ENCODE results near the gene NR3C1. TPM values are rescaled to one million over a fixed set of nuclear protein-coding genes. Genes with fewer than 3 reads are reported as not detected.
A peak's percentile ranks its signal among the peaks of the same experiment; 100 is the strongest.

The NR3C1 gene
- total and polyA plus RNA-seq, 2 donors, result 47.7 to 62.3 TPM

DNA sequence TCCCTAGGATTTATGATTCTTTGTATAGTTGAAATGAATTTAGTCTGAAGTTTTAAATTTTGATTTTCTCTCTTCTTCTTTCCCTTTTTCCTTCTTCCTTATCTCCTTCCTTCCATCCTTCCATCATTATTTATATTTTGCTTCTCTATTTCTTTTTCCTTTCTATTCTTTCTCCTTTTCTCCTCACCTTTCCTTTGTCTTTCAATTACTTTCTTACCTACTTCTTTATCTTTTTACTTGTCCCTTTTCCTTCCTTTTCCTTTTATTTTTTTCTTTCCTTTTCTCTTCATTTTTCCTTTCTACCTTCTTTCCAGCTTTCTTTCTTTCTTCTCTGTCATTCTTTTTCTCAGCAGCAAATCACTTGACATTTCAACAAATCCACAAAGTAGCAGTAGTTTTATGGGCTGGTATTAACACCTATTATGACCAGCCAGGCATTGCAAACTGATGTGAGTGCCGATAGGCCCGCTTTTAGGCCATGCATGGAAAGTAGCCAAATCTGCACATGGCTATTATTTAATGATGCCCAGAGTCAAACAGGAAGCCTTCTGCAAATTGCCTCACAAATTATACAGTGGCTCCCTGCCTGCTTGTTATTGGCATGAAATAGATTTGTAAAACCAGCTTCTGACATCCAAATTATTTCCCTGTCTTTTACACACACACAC is 37.1 kb upstream of the NR3C1 start:
- WGBS, result over 99% methylated on average over 2 of the region's 2 CpGs
- H3K36me3 ChIP-seq (ENCODE audit: control insufficient read depth in 2 of 2, insufficient read depth in 2 of 2, low read length in 1 of 2), result no peaks in the 10 kb centered on the region
- H3K27me3 ChIP-seq (ENCODE audit: control insufficient read depth in 2 of 2, insufficient read depth in 1 of 2, low read length in 1 of 2), result no peaks in the 10 kb centered on the region
- H3K4me1 ChIP-seq (ENCODE audit: control insufficient read depth in 2 of 2, insufficient read depth in 2 of 2, low read length in 2 of 2), result no peaks in the 10 kb centered on the region
- no peak overlapping the region for H3K4me3 ChIP-seq (ENCODE audit: low read length in 2 of 2)
- DNase-seq (ENCODE audit: low read depth in 6 of 9, low spot score in 9 of 9), result no peak
- H3K27ac ChIP-seq (ENCODE audit: low read depth in 1 of 2, low read length in 1 of 2), result no peak overlapping the region
- no peaks in the 10 kb centered on the region for H3K9me3 ChIP-seq (ENCODE audit: control insufficient read depth in 2 of 2, insufficient read depth in 1 of 2, low read length in 1 of 2)

DNA sequence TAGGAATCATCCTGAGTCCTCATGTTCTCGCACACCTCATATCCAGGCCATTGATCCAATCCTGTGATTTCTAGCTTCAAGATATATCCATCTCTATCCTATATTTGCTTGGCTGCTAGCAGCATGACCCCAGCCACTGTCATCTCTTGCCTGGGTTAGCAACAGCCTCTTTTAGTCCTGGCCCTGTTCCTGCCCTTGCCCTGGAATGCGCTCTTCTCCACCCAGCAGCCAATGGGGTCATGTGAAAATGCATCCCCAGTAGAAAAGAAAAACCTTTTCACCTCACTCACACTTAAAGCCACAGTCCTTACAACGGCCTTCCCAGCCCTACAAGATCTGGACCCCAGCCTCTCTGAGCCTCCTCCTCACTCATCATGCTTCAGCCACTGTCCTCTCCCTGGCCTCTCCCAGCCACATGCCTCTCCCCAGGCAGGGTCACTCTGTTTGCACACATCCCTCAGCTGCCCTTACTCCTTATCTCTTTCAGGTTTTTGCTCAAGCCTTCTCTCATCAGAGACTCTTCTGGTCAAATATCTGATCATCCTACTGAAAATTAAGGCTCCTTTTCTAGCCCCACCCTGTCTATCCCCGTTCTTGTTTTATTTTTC is 34.3 kb upstream of the NR3C1 start:
- H3K4me1 ChIP-seq (ENCODE audit: control insufficient read depth in 2 of 2, insufficient read depth in 2 of 2, low read length in 2 of 2), result peaks cover 5 to 16% of the 10 kb centered on the region in 2 donors
- H3K9me3 ChIP-seq (ENCODE audit: control insufficient read depth in 2 of 2, insufficient read depth in 1 of 2, low read length in 1 of 2), result no peaks in the 10 kb centered on the region
- H3K4me3 ChIP-seq (ENCODE audit: low read length in 2 of 2), result no peak overlapping the region
- 98% methylated on average over 4 of the region's 4 CpGs for WGBS
- H3K36me3 ChIP-seq (ENCODE audit: control insufficient read depth in 2 of 2, insufficient read depth in 2 of 2, low read length in 1 of 2), result no peaks in the 10 kb centered on the region
- H3K27ac ChIP-seq (ENCODE audit: low read depth in 1 of 2, low read length in 1 of 2), result no peak overlapping the region
- DNase-seq (ENCODE audit: low read depth in 6 of 9, low spot score in 9 of 9), result no peak
- no peaks in the 10 kb centered on the region for H3K27me3 ChIP-seq (ENCODE audit: control insufficient read depth in 2 of 2, insufficient read depth in 1 of 2, low read length in 1 of 2)

DNA sequence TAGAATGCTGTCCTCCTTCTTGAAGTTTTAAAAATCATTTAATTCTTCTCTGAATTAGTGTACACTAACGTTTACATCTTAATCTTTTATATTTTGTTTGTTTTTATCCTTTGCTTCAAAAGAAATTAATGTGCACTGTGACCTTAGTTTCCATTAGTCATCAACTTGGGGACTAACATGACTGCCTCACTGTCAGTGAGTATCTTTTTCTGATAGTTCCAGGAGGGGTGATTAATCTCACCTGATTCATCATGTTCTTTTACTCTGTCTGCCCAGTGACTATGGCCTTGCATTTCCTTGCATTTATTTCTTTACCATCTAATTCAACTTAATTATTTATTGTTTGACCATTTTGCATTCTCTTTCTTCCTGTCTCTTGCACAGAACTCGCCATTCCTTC is 33.4 kb upstream of the NR3C1 start:
- Histone ChIP-seq H3K27me3 (ENCODE audit: control insufficient read depth in 2 of 2, insufficient read depth in 1 of 2, low read length in 1 of 2) (no peaks in the 10 kb centered on the region), H3K9me3 (ENCODE audit: control insufficient read depth in 2 of 2, insufficient read depth in 1 of 2, low read length in 1 of 2) (no peaks in the 10 kb centered on the region), H3K27ac (ENCODE audit: low read depth in 1 of 2, low read length in 1 of 2) (no peak overlapping the region), H3K4me3 (ENCODE audit: low read length in 2 of 2) (no peak overlapping the region), H3K4me1 (ENCODE audit: control insufficient read depth in 2 of 2, insufficient read depth in 2 of 2, low read length in 2 of 2) (peaks cover 5 to 24% of the 10 kb centered on the region in 2 donors), H3K36me3 (ENCODE audit: control insufficient read depth in 2 of 2, insufficient read depth in 2 of 2, low read length in 1 of 2) (no peaks in the 10 kb centered on the region)
- WGBS, result 93% methylated on average over 2 of the region's 2 CpGs
- no peak for DNase-seq (ENCODE audit: low read depth in 6 of 9, low spot score in 9 of 9)

DNA sequence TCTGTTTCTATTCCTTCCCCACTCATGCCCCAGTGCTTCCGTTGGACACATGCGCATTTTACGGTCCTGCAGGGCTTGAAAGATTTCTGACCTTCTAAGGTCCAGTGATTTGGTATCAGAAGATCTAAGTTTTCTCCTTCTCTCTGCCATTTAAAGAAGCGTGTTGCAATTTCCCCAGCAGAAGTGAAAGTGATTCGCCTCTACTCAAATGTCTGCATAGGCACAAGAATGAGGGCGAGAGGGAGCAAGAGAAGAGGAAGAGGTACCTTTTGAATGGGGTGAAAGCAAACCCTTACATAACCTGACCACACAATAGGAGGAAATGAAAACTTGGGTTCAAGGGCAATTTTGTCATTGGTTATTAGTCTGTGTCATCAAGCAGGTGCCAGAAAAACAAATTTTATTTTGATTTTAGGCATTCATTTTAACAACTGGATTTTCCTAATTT is 31.7 kb upstream of the NR3C1 start:
- Histone ChIP-seq H3K4me3 (ENCODE audit: low read length in 2 of 2) (peak overlapping the region; percentile 47 to 58), H3K9me3 (ENCODE audit: control insufficient read depth in 2 of 2, insufficient read depth in 1 of 2, low read length in 1 of 2) (no peaks in the 10 kb centered on the region), H3K36me3 (ENCODE audit: control insufficient read depth in 2 of 2, insufficient read depth in 2 of 2, low read length in 1 of 2) (no peaks in the 10 kb centered on the region), H3K27me3 (ENCODE audit: control insufficient read depth in 2 of 2, insufficient read depth in 1 of 2, low read length in 1 of 2) (no peaks in the 10 kb centered on the region), H3K4me1 (ENCODE audit: control insufficient read depth in 2 of 2, insufficient read depth in 2 of 2, low read length in 2 of 2) (peaks cover 5 to 28% of the 10 kb centered on the region in 2 donors), H3K27ac (ENCODE audit: low read depth in 1 of 2, low read length in 1 of 2) (peak overlapping the region; percentile 72 to 84)
- DNase-seq (ENCODE audit: low read depth in 6 of 9, low spot score in 9 of 9), result peak; percentile 34 to 86 (median 59)
- WGBS, result 1% methylated on average over 6 of the region's 6 CpGs

DNA sequence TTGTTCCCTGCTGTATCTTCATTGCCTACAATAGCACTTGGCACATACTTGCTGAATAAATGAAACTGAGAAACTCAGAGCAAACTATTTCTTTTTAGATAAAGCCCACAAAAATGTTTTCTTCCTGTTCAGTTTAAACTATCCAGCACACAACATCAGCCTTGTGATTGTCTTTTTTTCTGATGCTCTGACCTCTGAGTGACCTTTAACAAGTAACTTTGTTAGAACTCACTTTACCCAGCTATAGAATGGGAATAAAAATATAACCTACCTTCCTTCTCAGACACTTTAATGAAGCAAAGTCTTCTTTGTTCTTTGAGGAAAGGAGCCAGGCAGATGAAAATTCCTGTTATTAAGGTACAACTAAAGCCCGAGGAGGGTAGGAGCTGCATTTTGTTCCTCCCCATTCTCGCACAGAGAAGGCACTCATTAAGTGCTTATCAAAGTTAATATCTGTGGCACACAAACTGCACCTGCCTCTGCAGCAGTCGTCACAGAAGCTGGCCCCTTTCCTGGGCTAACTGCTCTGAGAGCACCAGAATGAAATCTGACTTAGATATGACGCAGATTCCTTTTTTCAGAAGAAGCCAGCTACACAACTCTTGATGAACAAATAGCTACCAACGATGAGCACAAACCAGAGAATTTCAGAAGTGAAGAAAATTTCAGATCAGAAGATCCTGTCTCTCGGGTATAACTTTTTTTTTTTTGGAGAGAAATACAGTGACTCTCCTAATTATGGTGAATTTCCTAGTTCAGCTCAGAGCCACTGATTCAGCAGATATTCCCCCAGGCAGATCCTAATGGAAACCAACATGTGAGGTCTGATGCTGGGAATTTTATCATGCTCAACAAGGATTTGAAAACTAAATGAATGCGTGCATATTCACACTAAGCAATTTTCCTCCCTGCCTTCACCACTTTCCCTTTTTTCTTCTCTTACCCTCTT is 31.0 kb upstream of the NR3C1 start:
- WGBS, result 3% methylated on average over 7 of the region's 7 CpGs
- peak overlapping the region; percentile 47 to 58 for H3K4me3 ChIP-seq (ENCODE audit: low read length in 2 of 2)
- H3K27me3 ChIP-seq (ENCODE audit: control insufficient read depth in 2 of 2, insufficient read depth in 1 of 2, low read length in 1 of 2), result no peaks in the 10 kb centered on the region
- no peaks in the 10 kb centered on the region for H3K9me3 ChIP-seq (ENCODE audit: control insufficient read depth in 2 of 2, insufficient read depth in 1 of 2, low read length in 1 of 2)
- no peaks in the 10 kb centered on the region for H3K36me3 ChIP-seq (ENCODE audit: control insufficient read depth in 2 of 2, insufficient read depth in 2 of 2, low read length in 1 of 2)
- peak overlapping the region; percentile 72 to 84 for H3K27ac ChIP-seq (ENCODE audit: low read depth in 1 of 2, low read length in 1 of 2)
- peaks cover 5 to 28% of the 10 kb centered on the region in 2 donors for H3K4me1 ChIP-seq (ENCODE audit: control insufficient read depth in 2 of 2, insufficient read depth in 2 of 2, low read length in 2 of 2)
- DNase-seq (ENCODE audit: low read depth in 6 of 9, low spot score in 9 of 9), result peak; percentile 30 to 83 (median 53)

DNA sequence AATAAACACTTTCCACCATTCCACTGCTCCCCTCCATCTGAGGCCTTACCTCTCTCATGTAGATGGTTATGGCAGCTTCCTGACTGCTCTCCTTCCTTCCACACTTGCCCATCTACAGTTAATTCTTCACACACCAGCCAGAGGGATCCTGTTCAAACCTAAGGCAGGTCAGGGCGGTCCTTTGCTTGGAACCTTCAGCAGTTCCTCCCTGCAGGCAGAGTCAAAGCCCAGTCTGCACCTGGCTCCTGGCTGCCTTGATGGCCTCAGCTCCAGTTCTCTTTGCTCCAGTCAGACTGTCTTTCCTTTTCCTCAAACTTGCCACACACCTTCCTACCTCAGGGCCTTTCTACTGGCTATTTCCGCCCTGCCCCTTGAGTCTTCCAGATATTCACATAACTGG is 30.2 kb upstream of the NR3C1 start:
- Histone ChIP-seq H3K27me3 (ENCODE audit: control insufficient read depth in 2 of 2, insufficient read depth in 1 of 2, low read length in 1 of 2) (no peaks in the 10 kb centered on the region), H3K9me3 (ENCODE audit: control insufficient read depth in 2 of 2, insufficient read depth in 1 of 2, low read length in 1 of 2) (no peaks in the 10 kb centered on the region), H3K4me3 (ENCODE audit: low read length in 2 of 2) (peak overlapping the region; percentile 47 to 58), H3K27ac (ENCODE audit: low read depth in 1 of 2, low read length in 1 of 2) (peak overlapping the region; percentile 19 to 84), H3K36me3 (ENCODE audit: control insufficient read depth in 2 of 2, insufficient read depth in 2 of 2, low read length in 1 of 2) (no peaks in the 10 kb centered on the region), H3K4me1 (ENCODE audit: control insufficient read depth in 2 of 2, insufficient read depth in 2 of 2, low read length in 2 of 2) (peaks cover 5 to 28% of the 10 kb centered on the region in 2 donors)
- 78% methylated on average over 2 of the region's 2 CpGs for WGBS
- DNase-seq (ENCODE audit: low read depth in 6 of 9, low spot score in 9 of 9), result peak in 5 of 9 donors; percentile 16 to 60 (median 29)

DNA sequence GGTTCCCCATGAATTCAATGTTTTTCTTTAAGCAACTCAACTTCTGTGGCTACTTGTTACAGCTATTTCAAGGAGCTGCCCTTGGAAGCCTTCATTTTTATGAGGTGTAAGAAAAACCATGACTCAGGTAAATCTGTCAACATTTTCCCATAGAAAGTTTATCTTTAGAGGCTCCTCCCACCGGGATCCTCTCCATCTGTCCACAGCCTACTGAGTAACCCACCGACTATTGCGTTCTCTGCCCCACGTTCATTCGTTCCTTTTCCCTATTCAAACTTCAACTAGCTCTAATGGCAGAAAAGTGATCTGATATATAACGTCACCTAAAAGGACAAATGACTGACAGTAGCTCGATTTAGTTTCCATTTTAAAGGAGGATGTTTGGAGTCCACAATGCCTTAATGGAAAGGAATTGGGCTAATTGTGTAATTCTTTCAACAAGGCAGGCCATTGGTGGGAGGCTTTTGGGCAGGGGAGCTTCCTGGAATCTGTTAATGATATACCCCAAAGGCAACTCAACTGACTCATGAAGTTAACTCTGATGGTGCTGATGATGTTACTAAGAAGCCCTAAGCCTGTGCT is 29.3 kb upstream of the NR3C1 start:
- no peaks in the 10 kb centered on the region for H3K36me3 ChIP-seq (ENCODE audit: control insufficient read depth in 2 of 2, insufficient read depth in 2 of 2, low read length in 1 of 2)
- H3K4me1 ChIP-seq (ENCODE audit: control insufficient read depth in 2 of 2, insufficient read depth in 2 of 2, low read length in 2 of 2), result peaks cover 5 to 28% of the 10 kb centered on the region in 2 donors
- 96% methylated on average over 7 of the region's 7 CpGs for WGBS
- H3K27me3 ChIP-seq (ENCODE audit: control insufficient read depth in 2 of 2, insufficient read depth in 1 of 2, low read length in 1 of 2), result no peaks in the 10 kb centered on the region
- H3K4me3 ChIP-seq (ENCODE audit: low read length in 2 of 2), result no peak overlapping the region
- no peak for DNase-seq (ENCODE audit: low read depth in 6 of 9, low spot score in 9 of 9)
- H3K27ac ChIP-seq (ENCODE audit: low read depth in 1 of 2, low read length in 1 of 2), result no peak overlapping the region
- no peaks in the 10 kb centered on the region for H3K9me3 ChIP-seq (ENCODE audit: control insufficient read depth in 2 of 2, insufficient read depth in 1 of 2, low read length in 1 of 2)

DNA sequence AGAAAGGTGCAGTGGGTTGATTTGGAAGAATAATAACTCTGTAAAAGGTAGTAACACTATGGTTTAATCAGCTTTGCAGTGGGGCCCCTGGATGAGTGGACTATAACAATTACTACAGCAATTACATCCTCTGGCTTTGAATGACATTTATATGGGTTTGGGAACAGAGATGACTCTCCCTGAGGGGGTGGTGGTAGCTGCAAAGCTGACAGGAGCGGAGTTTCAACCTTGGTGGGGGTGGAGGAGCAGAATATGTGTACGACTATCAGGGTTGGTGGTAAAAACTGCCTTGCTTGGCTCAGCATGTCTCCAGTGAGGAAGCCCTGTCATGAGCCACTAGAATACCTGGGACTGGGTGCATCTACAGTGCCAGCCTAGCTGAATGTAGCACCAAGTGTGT is 28.3 kb upstream of the NR3C1 start:
- WGBS, result 97% methylated on average over 2 of the region's 2 CpGs
- peaks cover 0 to 4% of the 10 kb centered on the region in 2 donors for H3K36me3 ChIP-seq (ENCODE audit: control insufficient read depth in 2 of 2, insufficient read depth in 2 of 2, low read length in 1 of 2)
- no peak for DNase-seq (ENCODE audit: low read depth in 6 of 9, low spot score in 9 of 9)
- H3K9me3 ChIP-seq (ENCODE audit: control insufficient read depth in 2 of 2, insufficient read depth in 1 of 2, low read length in 1 of 2), result no peaks in the 10 kb centered on the region
- no peak overlapping the region for H3K4me3 ChIP-seq (ENCODE audit: low read length in 2 of 2)
- no peaks in the 10 kb centered on the region for H3K27me3 ChIP-seq (ENCODE audit: control insufficient read depth in 2 of 2, insufficient read depth in 1 of 2, low read length in 1 of 2)
- peaks cover 5 to 28% of the 10 kb centered on the region in 2 donors for H3K4me1 ChIP-seq (ENCODE audit: control insufficient read depth in 2 of 2, insufficient read depth in 2 of 2, low read length in 2 of 2)
- peak overlapping the region in 1 of 2 donors; percentile 9 for H3K27ac ChIP-seq (ENCODE audit: low read depth in 1 of 2, low read length in 1 of 2)
